Brain pericyte (primary cell): Measurements from ENCODE around the gene BUB1B.
A peak's percentile ranks its signal among the peaks of the same experiment; 100 is the strongest.

Experiments
- DNase-seq: peaks from one replicate; pipeline ENCODE4 v3.0.0-alpha.2; 2012; ENCODE audit warnings: low read depth, low spot score

BUB1B gene

DNA sequence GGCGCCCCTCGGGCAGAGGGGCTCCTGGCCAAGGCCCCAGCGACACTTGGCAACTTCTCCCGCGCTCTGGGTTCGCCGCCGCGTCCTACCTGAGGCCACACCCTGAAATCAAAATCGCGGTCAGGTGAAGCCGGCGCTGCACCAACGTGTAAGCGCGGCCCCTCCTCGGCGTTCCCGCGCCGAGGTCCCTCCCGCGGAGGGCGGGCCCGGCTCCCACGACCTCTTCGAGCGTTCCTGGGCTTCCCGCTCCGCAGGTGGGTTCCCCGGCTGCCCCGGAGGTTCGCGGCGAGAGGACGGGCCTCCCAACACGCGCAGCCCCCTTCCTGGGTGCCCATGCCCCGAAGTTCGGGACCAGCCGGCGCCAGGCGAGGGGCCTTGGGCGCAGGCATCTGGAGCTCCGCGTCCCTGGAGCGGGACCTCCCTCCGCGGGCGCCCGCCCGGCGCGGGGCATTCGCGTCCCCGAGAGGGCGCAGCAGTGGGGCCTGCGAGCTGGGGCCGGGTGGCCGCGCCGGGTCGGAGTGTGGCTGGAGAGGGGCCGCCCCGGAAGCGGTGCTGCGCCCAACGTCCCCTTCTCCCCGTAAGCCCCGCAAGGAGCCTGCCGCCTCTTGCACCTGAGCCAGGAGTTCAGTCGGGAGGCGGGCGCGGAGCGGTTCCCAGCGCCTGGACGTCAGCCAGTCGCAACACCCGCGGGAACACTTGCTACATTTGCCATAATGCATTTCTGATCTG is 91.7 kb downstream of the BUB1B start:
- no peak for DNase-seq

DNA sequence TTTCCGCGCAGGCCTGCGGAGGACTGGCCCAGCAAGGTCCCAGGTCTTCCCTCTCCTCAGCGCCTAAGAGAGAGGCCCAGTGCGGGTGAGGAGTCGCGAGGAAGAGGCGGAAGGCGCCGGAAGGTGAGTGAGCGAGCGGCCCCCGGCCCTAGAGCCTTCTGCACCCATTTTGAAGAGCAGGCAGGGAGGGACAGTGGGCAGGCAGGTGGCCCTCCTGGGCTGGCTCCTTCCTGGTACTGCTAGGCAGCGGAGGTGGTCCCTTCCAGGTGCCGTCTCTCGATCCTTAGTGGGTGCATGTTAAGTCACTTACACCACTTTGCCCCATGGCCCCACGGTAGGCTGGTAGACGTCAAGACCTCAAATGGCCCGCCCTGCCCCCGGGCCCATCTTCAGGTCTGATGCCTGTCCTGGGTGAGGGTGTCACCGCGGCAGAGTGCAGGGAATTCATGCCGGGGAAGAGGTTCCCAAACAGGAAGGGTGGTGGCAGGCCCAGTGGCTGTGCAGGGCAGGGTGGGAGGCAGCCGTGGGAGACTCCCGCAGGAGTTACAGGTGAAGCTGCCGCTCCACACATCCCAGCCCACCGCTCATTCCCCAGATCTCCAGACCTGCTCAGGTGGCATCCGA is 92.4 kb downstream of the BUB1B start:
- no peak for DNase-seq

DNA sequence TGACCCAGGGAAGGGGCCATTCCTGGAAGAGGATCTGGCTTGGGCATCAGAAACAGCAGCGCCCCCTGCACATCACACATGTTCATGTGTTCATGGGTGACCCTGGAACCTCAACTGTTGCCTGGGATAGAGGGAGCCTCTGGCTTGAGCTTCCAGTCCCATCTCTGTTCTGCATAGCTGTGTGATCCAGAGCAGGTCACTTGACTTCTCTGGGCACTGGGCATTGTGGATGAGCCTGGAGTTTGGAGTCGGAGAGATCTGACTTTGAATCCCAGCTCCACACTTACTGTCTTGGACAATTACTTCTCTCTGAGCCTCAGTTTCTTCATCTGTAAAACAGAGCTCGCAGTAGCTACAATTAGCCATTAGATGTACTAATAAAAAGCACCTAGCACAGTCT is 93.6 kb downstream of the BUB1B start:
- no peak for DNase-seq

DNA sequence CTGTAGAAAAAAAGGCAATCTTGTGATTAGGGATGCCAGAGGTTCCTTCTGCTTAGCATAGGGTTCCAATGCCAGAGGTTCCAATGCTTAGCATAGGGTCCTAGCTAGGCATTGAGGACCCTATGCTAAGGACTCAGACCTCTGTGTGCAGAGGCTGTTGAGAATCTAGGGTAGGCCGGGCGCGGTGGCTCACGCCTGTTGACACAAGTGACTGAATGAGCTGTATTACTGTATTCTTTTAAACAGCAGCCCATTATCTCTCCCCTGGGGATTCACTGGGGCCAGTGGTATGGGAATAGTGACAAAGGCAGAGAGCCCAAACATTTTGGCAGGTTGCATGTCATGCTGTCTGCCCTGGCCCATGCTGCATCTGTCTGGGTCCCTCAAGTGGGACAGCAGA is 94.2 kb downstream of the BUB1B start:
- no peak for DNase-seq

DNA sequence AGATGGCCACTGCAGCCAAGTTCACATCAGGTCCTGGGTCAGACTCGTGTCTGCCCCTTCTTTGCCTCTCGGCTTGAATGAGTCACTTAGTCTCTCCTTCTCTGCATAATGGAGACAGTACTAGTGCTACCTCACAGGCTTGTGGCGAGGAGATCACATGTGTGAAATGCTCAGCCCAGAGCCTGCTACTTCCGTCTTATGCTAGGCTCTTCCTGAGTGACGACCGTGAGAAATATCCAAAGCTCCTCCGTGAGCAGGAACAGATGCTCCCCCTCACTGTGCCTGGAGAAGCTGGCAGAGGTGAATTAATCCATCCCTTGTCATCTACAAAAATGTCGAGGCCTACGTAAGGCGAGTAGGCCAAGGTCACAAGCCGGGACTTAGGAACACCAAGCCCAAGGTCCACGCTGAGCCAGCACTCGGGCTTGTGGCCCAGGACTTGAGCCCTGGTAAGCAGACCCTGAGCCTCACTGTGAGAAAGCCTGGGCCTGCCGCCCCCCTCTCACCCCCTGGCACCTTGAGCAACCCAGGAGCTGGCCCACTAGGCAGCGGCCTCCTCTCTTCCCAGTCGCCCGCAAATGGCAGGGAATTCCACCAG is 95.9 kb downstream of the BUB1B start:
- no peak for DNase-seq

DNA sequence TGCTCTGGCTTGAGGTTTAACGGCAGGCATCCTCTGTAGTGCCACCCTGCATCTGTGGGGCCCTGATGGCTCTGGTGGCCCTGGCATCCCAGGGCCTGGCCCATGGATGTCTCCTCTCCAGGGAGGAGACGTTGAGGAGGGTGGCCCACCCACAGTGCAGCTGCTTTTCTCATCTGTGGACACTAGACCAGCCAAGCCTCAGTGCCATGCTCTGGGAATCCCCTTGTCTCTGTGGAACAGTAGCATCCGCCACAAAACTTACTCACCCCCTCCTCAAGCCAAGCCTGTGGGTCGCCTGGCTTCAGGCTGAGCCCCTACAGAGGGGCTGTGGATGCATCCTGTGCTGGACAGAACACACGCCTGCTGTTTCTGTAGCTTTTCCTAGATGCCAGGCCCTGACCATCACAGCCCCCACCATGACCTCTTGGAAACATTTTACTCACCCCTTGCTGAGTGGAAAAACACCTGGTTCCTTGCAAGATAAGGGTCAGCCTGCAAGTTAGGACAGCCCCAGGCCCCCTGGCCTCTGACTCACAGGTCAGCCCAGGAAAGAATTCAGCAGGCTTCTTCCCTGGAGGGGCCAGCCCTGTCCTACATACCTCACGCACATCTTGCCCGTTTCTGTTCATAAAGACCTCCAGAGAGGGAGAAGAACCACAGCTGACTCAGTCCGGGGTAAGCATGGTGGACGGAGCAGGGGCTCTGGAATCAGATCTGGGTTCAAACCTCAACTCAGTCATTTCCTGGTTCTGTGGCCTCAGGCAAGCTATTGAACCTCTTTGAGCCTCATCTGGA is 97.0 kb downstream of the BUB1B start:
- no peak for DNase-seq

DNA sequence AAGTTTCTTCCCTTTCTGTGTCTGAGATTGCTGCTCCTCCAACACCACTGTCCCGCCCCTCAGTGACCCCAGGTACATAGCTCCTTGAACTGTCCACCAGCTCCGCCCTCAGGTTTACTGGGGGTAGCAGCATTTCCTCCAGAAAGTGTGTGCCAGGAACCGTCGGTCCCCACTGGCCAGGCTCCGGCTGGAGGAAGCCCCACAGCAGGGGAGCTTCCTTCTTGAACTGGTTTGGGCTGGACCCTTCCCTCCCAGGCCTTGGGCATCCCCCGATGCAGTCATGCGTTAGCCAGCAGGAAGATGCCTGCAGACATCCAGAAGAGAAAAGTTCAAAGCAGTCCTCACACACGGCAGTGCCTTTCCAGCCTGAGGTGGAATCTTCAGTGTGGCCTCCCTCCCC is 97.7 kb downstream of the BUB1B start:
- no peak for DNase-seq

DNA sequence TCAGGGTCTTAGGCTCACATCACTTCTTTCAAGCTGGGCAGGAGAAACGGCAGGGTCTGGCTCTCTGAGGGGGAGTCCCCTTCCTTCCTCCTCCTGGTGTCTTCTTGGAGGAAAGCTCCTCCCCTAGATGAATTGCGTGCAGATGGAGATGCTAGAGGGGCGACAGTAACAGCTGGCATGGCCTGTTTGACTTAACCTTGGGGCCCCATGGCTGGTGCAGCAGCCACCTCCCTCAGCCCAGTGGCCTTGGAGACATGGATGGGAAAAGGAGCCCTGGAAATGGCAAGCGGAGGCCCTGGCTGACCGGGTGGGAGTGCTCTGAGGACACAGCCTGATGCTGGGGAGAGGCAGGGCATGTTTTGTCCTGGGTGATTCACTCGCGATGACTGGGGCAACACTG is 98.2 kb downstream of the BUB1B start:
- no peak for DNase-seq

DNA sequence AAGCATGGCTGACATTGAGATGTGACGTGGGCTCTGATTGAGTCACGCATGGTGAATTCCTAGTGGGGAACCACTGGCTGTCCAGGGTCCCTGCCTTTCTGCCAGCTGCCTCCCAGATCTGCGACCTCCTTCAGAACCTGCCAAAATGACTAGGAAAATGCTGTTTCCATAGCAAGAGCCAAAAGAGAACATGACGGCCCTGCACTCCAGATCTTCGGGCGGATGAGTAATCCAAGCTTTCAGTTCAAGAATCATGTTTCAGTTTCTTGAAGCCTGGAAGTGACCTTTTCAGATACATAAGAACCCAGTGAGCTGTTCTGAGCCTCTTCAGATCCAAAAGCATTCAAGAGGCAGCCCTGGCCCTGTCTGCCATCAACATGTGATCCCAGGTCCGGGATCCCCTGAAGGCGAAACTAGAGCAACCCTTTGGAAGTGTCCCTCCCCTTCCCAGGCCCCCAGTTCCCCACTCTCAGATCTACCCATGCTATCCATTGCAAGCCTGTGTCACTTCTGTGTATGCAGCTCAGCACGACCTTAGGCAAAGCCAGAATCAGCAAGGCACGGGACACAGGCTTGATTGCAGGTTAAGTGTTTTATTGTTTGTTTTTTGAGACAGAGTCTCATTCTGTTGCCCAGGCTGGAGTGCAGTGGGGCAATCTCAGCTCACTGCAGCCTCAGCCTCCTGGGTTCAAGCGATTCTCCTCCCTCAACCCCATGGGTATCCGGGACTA is 102.3 kb downstream of the BUB1B start:
- DNase-seq: no peak

DNA sequence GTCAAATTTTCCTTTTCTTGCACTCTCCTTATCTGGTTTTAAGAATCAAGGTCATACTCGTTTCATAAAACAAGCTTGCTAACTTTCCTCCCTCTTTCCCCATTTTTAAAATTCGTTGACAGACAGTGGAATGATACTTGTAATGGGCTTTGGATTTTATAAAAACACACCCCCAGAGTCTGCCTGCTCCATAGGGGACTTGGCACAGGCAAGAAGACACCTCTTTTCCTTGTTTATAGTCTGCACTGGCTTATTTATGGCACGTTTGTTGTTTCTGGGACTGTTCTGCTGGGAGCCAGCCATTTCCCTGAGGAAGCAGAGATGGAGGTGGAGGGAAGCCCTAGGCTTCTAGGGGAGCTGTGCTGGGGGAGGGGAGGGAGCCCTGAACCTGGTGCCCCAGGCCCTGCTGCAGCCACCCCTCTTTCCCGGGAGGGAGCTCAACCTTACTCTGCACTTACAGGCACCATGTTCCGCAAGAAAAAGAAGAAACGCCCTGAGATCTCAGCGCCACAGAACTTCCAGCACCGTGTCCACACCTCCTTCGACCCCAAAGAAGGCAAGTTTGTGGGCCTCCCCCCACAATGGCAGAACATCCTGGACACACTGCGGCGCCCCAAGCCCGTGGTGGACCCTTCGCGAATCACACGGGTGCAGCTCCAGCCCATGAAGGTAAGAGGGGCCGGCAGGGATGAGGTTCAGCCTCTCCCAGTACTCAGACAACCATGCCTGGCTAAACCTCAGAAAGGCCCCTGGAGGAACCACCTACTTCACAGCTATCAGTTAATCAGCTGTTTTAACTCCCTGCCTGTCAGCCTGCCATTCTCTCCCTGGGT is 103.7 kb downstream of the BUB1B start:
- no peak for DNase-seq

DNA sequence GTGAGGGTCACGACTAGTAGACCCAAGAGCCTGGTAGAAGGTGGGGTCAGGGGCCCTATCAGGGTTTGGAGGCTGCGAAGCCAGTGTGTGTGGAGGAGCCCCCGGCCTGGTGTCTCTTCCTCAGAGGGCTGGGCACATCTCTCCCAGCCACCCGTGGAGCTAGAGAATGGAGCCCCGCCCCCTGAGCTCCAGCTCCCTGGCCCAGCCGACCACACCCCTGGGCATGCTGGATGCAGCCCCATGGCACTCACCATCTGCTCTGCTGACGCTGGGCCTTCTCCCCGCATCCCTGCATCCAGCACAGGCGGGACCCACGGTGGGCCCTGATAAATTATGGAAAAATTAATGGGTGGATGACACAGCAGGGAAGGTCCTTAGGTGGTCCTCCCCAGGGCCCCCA is 104.5 kb downstream of the BUB1B start:
- DNase-seq: no peak

DNA sequence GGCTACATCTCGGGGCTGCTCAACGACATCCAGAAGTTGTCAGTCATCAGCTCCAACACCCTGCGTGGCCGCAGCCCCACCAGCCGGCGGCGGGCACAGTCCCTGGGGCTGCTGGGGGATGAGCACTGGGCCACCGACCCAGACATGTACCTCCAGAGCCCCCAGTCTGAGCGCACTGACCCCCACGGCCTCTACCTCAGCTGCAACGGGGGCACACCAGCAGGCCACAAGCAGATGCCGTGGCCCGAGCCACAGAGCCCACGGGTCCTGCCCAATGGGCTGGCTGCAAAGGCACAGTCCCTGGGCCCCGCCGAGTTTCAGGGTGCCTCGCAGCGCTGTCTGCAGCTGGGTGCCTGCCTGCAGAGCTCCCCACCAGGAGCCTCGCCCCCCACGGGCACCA is 105.0 kb downstream of the BUB1B start:
- no peak for DNase-seq

DNA sequence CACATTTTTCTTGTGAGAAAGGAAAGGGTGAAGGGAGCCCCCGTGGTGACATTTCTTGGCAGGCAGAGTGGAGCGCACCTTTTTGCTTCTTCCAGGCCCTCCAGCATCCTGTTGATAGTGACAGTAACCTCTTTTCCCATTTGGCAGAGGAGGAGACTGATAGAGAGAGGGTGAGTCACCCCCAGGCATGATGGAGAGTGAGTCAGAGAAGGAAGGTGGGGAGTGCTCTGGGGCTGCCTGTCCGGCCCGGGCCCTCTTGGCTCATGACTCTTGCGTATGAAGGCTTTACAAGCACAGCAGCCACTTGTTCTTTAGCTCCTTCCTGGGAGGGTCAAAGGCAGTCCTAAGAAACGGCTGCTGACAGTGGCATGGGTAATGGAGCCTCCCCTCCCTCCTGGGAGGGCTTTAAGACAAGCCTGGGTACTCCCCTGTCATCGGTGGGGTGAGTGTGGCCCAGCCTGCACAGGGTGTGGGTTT is 106.0 kb downstream of the BUB1B start:
- peak; percentile 70 for DNase-seq

DNA sequence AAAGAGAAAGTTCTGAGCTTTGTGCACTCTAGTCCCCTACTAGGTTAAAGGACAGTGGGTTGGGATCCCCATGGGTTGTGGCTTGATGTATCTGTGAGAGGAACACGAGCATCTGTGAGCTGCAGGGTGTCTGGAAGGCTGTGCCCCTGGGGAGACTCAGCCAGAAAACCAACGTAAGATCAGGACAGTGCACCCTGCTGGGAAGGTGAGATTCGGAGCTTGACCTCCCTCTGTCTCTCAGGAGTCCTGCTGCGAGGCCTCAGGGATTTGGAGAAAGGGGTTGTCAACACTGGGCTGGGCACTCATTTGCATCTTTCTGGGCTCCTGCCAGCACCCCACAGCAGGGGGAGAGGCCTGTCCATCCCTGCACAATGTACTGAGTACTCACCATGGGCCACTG is 106.8 kb downstream of the BUB1B start:
- DNase-seq: no peak

DNA sequence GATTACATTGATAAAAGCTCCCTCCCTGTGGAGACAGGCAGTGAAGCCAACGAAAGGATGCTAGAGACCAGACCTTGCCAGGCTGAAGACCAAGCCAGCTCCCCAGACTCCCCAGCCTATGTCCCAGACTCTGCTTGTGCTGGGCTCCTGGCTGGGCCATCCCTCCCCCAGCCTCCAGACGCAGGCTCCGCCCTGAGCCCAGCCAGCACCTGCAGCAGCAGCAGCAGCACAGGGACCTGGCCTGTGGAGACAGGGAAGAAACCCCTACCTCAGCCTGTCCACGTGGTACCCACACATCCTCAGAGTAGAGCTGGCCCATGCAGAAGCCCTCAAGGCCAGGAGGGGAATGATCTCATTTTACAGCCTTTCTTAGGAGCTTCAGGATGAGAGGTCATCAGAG is 108.7 kb downstream of the BUB1B start:
- DNase-seq: no peak

DNA sequence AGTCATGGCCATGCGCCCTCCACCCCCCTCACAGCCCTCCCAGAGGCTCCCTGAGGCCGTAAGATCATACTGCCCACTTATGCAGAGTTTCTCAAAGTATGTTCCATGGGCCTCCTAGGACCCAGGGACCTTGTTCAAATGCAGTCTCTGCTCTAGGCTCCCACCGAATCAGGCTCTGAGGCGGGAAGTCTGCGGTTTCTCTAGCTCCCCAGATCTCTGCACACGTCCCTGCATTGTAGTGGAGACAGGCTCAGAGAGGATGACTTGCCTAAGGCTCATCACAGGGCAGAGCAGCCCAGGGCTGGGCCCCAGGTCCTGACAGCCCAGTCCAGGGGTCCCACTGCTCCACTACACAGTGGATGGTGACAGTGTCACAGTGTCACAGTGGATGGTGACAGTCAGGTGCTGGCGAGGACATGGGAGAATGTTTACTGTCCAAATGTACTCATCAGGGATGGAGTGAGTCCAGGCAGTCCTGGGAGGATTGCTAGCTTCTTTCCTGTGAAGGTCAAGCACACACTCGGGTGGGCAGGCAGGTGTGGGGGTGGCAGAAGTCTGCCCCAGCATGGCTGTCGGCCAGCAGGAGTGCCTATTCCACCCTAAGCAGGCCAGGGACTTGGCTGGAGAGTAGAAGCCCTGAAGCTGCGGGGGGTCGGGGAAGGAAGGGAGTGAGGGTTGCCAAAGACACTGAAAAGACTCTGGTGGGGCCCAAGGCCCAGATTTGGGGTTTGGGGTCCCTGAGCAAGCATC is 109.6 kb downstream of the BUB1B start:
- no peak for DNase-seq
